AG09319 (cell line): ENCODE data around the gene ZSWIM9.
"Not testable (repeated sequence)": the region's sequence is repeated elsewhere in the genome, so short reads cannot be mapped to it uniquely, and the experiment has no call there.

Experiments used
- DNase-seq: peaks from one replicate; pipeline ENCODE4 v3.0.0-alpha.2; 2010; ENCODE audit warnings: low read depth; ENCODE audit errors: extremely low read depth
- TF ChIP-seq, protein P1 (sequence below): IDR thresholded peaks from 2 replicates; pipeline ENCODE4 v1.5.1; 2011; ENCODE audit warnings: low read depth, mild to moderate bottlenecking, inconsistent platforms, low read length, moderate library complexity

ZSWIM9 gene

DNA sequence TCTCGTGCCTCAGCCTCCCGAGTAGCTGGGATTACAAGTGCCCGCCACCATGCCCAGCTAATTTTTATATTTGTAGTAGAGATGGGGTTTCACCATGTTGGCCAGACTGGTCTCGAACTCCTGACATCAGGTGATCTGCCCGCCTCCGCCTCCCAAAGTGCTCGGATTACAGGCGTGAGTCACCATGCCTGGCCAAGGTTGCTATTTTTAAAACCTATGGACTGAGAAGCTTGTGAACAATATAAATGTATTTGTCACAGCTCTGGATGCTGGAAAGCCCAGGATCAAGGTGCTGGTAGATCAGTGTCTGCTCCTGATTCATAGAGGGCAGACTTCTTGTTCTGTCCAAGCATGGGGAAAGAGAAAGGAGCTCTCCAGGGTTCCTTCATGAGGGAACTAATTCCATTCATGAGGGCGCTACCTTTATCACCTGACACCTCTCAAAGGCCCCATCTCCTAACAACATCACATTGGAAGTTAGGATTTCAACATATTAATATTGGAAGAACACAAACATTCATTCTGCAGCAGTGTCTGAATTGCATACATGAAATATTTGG lies 69.2 kb downstream of the ZSWIM9 start:
- no peak for DNase-seq
- TF ChIP-seq, protein P1, sequence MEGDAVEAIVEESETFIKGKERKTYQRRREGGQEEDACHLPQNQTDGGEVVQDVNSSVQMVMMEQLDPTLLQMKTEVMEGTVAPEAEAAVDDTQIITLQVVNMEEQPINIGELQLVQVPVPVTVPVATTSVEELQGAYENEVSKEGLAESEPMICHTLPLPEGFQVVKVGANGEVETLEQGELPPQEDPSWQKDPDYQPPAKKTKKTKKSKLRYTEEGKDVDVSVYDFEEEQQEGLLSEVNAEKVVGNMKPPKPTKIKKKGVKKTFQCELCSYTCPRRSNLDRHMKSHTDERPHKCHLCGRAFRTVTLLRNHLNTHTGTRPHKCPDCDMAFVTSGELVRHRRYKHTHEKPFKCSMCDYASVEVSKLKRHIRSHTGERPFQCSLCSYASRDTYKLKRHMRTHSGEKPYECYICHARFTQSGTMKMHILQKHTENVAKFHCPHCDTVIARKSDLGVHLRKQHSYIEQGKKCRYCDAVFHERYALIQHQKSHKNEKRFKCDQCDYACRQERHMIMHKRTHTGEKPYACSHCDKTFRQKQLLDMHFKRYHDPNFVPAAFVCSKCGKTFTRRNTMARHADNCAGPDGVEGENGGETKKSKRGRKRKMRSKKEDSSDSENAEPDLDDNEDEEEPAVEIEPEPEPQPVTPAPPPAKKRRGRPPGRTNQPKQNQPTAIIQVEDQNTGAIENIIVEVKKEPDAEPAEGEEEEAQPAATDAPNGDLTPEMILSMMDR: no peak

DNA sequence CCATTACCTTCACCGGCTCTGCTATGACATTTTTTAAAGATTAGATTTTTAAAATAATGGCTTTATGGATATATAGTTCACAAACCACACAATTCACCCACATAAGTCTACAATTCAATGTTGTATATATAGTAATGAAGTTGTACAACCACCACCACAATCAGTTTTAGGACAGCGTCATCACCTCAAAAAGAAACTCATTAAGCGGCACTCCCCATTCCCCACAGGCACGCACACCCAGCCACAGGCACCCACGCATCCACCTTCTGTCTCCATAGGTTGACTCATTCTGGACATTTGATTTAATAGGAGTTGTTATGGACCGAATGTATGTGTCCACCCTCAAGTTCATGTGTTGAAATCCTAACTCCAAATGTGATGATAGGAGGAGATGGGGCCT lies 71.3 kb downstream of the ZSWIM9 start:
- not testable (repeated sequence) for DNase-seq

DNA sequence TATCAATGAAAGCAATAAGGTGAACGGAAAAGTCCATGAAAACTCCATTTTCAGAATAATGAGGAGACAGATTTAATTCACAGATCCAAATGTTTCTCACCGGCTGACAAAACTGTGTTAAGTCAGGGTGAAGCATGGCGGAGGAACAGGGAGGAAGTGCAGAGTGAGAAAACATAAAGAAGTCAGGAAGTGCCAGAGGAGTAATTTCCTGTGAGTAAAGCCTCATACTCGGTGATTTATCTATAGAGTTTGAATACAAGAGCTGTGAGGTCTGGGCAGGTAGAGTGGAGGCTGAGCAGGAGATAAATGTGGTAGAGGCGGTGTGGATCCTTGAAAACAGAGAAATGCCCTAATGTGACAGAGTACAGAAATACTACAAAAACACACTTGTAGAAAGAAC lies 73.8 kb downstream of the ZSWIM9 start:
- TF ChIP-seq, protein P1: no peak
- DNase-seq: no peak

DNA sequence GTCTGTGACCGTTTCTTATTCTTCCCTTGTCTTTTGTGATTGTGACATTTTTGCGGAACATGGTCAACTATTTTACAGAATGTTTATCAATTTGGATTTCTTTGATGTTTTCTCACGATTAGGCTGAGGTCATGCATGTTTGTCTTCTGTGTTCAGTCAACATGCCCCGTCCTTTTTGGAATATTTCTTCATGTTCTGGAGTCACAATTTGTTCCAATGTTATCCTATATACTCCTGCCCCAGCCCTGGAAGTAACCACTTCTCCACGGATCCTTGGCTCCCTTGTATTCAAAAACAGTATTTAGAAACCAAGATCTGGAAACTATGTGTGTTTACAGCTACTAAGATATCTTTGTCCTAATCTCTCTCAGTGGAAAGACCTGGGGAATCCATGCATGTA lies 75.6 kb downstream of the ZSWIM9 start:
- DNase-seq: no peak
- TF ChIP-seq, protein P1: no peak

DNA sequence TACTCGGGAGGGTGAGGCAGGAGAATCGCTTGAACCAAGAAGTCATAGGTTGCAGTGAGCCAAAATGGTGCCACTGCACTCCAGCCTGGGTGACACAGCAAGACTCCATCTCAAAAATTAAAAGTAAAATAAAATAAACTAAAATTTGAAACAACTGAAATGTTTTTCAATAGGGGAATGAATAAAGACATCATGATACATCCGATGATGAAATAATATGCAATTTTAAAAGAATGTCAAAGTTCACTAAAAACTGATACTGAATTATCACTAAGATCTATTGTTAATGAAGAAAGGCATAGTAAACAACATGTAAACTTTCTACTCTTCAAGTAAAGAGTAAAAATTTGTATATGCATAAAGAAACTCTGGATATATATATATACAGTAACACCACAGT lies 76.7 kb downstream of the ZSWIM9 start:
- DNase-seq: no peak
- TF ChIP-seq, protein P1: no peak
